A549 (cell line): ENCODE measurements around the gene GPBAR1. TPM values are rescaled to one million over a fixed set of nuclear protein-coding genes. Genes with fewer than 3 reads are reported as not detected.

Source experiments
- ATAC-seq, 2 experiments: fragments of 200-7000 bp in 1 of 2; fragments of >200 bp in 1 of 2; cut with Nextera tagmentation in 1 of 2; cut with Tn5 transposase in 1 of 2; 3 replicates each; pipeline versions ENCODE4 v1.8.0 to v1.9.1; 2018 to 2020; ENCODE audit warnings: mild to moderate bottlenecking in 1 of 2, moderate library complexity in 1 of 2
- CTCF ChIA-PET: fragments of 300-600 bp; sonication (Branson Sonifier 250); formaldehyde crosslinking; extraction: SDS; loops from one replicate; lab custom pipeline; 2021; ENCODE audit warnings: antibody characterized with exemption, inconsistent platforms; lab: Yijun Ruan, JAX
- POLR2A ChIA-PET: fragments of 350-600 bp; formaldehyde crosslinking; extraction: SDS; loops from one replicate; lab custom pipeline; 2021; ENCODE audit warnings: antibody characterized with exemption, inconsistent platforms; lab: Yijun Ruan, JAX
- DNase-seq, 2 experiments: peaks; one replicate each; pipeline versions ENCODE4 v3.0.0 to v3.0.0-alpha.2; 2011 to 2016; ENCODE audit warnings: low read depth in 1 of 2, low spot score in 1 of 2
- FAIRE-seq: peaks from 2 replicates; lab custom pipeline; 2011; peaks lifted over from hg19 to GRCh38; lab: Jason Lieb, UNC
- H3K27ac ChIP-seq, 2 experiments: fragments of >200 bp; sonication (Bioruptor Twin); formaldehyde crosslinking; 3 replicates each; pipeline ENCODE4 v1.5.1; 2016 to 2017
- H3K4me1 ChIP-seq: fragments of >200 bp; sonication (Bioruptor Twin); formaldehyde crosslinking; 3 replicates; pipeline ENCODE4 v1.6.1; 2016
- H3K4me2 ChIP-seq: fragments of >200 bp; sonication (Bioruptor Twin); formaldehyde crosslinking; 3 replicates; pipeline ENCODE4 v1.6.1; 2016
- H3K4me3 ChIP-seq: fragments of >200 bp; sonication (Bioruptor Twin); formaldehyde crosslinking; 3 replicates; pipeline ENCODE4 v1.5.1; 2016
- H3K9me3 ChIP-seq: fragments of >200 bp; sonication (Bioruptor Twin); formaldehyde crosslinking; 3 replicates; pipeline ENCODE4 v1.6.1; 2016
- BHLHE40 ChIP-seq: IDR thresholded peaks from 2 replicates; pipeline ENCODE4 v1.6.1; 2012; ENCODE audit warnings: low read depth, low read length, inconsistent platforms
- EP300 ChIP-seq, 2 experiments: fragments of >200 bp; sonication (Bioruptor Twin); formaldehyde crosslinking; IDR thresholded peaks; 2 replicates in 1 of 2; 3 replicates in 1 of 2; pipeline ENCODE4 v1.6.1; 2016 to 2017
- ESRRA ChIP-seq: fragments of 150-350 bp; IDR thresholded peaks from 2 replicates; pipeline ENCODE4 v1.6.1; 2014; ENCODE audit warnings: mild to moderate bottlenecking, low read length, borderline replicate concordance
- FOSB ChIP-seq: fragments of 250-450 bp; sonication (Bioruptor Pico); IDR thresholded peaks from 2 replicates; pipeline ENCODE4 v1.5.0; 2020; ENCODE audit warnings: mild to moderate bottlenecking, moderate library complexity
- FOSL2 ChIP-seq, 2 experiments: fragments of 450-650 bp in 1 of 2; fragments of >200 bp in 1 of 2; sonication (Bioruptor Twin) in 1 of 2; formaldehyde crosslinking; IDR thresholded peaks; 2 replicates each; pipeline versions ENCODE4 v1.5.0 to v1.6.1; 2016 to 2020; ENCODE audit warnings: mild to moderate bottlenecking in 1 of 2, moderate library complexity in 1 of 2
- FOXS1 ChIP-seq: fragments of 250-450 bp; sonication (Bioruptor Pico); IDR thresholded peaks from 2 replicates; pipeline ENCODE4 v1.5.0; 2020; ENCODE audit warnings: mild to moderate bottlenecking, moderate library complexity
- GATA3 ChIP-seq: IDR thresholded peaks from 2 replicates; pipeline ENCODE4 v1.6.1; 2012; ENCODE audit warnings: borderline replicate concordance
- HDAC2 ChIP-seq: fragments of 200-600 bp; sonication (generic); IDR thresholded peaks from 2 replicates; pipeline ENCODE4 v1.6.1; 2016
- HOXA7 ChIP-seq: fragments of 250-450 bp; sonication (Bioruptor Pico); IDR thresholded peaks from 2 replicates; pipeline ENCODE4 v1.5.0; 2020; ENCODE audit warnings: mild to moderate bottlenecking, moderate library complexity
- HOXB5 ChIP-seq: fragments of 250-450 bp; sonication (Bioruptor Pico); IDR thresholded peaks from 2 replicates; pipeline ENCODE4 v1.5.0; 2020; ENCODE audit warnings: mild to moderate bottlenecking, moderate library complexity
- KDM5A ChIP-seq: fragments of 200-600 bp; sonication (generic); IDR thresholded peaks from 2 replicates; pipeline ENCODE4 v1.6.1; 2016; ENCODE audit warnings: antibody characterized with exemption, mild to moderate bottlenecking
- MAZ ChIP-seq: fragments of 150-350 bp; IDR thresholded peaks from 2 replicates; pipeline ENCODE4 v1.6.1; 2014; ENCODE audit warnings: antibody characterized with exemption, low read depth, low read length, borderline replicate concordance
- MYC ChIP-seq: IDR thresholded peaks from 2 replicates; pipeline ENCODE4 v1.6.1; 2012; ENCODE audit warnings: mild to moderate bottlenecking, inconsistent platforms, low read length, improper control_type of control experiment, borderline replicate concordance
- NPAS2 ChIP-seq: fragments of 250-450 bp; sonication (Bioruptor Pico); IDR thresholded peaks from 2 replicates; pipeline ENCODE4 v1.8.0; 2022; ENCODE audit warnings: mild to moderate bottlenecking, moderate library complexity, borderline replicate concordance
- PHF8 ChIP-seq: fragments of 200-600 bp; sonication (generic); IDR thresholded peaks from 2 replicates; pipeline ENCODE4 v1.6.1; 2016; ENCODE audit warnings: low read depth, mild to moderate bottlenecking, antibody characterized with exemption, moderate library complexity, borderline replicate concordance
- POLR2A ChIP-seq: IDR thresholded peaks from 2 replicates; pipeline ENCODE4 v1.6.1; 2012; ENCODE audit warnings: mild to moderate bottlenecking, low read length
- POLR2AphosphoS2 ChIP-seq: conservative IDR thresholded peaks from 2 replicates; pipeline ENCODE4 v1.6.1; 2012; ENCODE audit warnings: low read length, improper control_type of control experiment, inconsistent platforms
- RAD21 ChIP-seq, 2 experiments: fragments of >200 bp in 1 of 2; sonication (Bioruptor Twin) in 1 of 2; formaldehyde crosslinking in 1 of 2; IDR thresholded peaks in 1 of 2; conservative IDR thresholded peaks in 1 of 2; 2 replicates in 1 of 2; 3 replicates in 1 of 2; pipeline ENCODE4 v1.6.1; 2012 to 2018; ENCODE audit warnings: inconsistent platforms in 1 of 2
- RARB ChIP-seq: fragments of 250-450 bp; sonication (Bioruptor Pico); IDR thresholded peaks from 2 replicates; pipeline ENCODE4 v1.8.0; 2021; ENCODE audit warnings: mild to moderate bottlenecking, moderate library complexity
- RCOR1 ChIP-seq: fragments of 150-350 bp; IDR thresholded peaks from 2 replicates; pipeline ENCODE4 v1.6.1; 2014; ENCODE audit warnings: antibody characterized with exemption, low read length, low read depth
- RFX5 ChIP-seq: fragments of 450-650 bp; IDR thresholded peaks from 2 replicates; pipeline ENCODE4 v1.7.1; 2014; ENCODE audit warnings: antibody characterized with exemption, mild to moderate bottlenecking, moderate library complexity
- ZC3H11A ChIP-seq: fragments of 450-650 bp; IDR thresholded peaks from 2 replicates; pipeline ENCODE4 v1.6.1; 2014; ENCODE audit warnings: antibody characterized with exemption, mild to moderate bottlenecking
- ZSCAN20 ChIP-seq: fragments of 250-450 bp; sonication (Bioruptor Pico); IDR thresholded peaks from 2 replicates; pipeline ENCODE4 v1.8.0; 2022; ENCODE audit warnings: mild to moderate bottlenecking, moderate library complexity
- WGBS: methylation state at CpG from one replicate; pipeline ENCODE4 v1.1.6; 2017; ENCODE audit errors: missing lambda C conversion rate; 5-methylcytosine and 5-hydroxymethylcytosine counted together
- polyA plus RNA-seq, 4 experiments: library from polyadenylated mRNA; depleted of rRNA in 3 of 4; stranded (reverse); fragments of >200 nt; fragmentation: RNase III in 1 of 4; extraction: RNeasy Plus Mini Kit Qiagen cat#74134 plus additional on column Dnase treatment in 1 of 4; gene quantifications; 2 replicates in 3 of 4; 3 replicates in 1 of 4; pipeline ENCODE4 v1.2.3, GENCODE V29; 2011 to 2017

Gene GPBAR1
- polyA plus RNA-seq, 2 of the 4 experiments (the other 2 are of a cell fraction): 0.06 to 0.12 TPM

- CTCF ChIA-PET: interaction anchor here (0.5 to 1.8 kb wide), 3 partner anchors 8 to 260 kb away, joined by 3 to 4 read pairs (median 3); partner anchors contain the start of gene CATIP
- no peak for ATAC-seq
- TF ChIP-seq HDAC2 (no peak), NPAS2 (CRISPR knock-in tag) (no peak), HOXA7 (CRISPR knock-in tag) (no peak), MYC (no peak), HOXB5 (CRISPR knock-in tag) (no peak), MAZ (no peak), KDM5A (no peak), POLR2AphosphoS2 (no peak), FOSB (CRISPR knock-in tag) (no peak), POLR2A (no peak), PHF8 (no peak), ESRRA (no peak), FOSL2 (IDR thresholded peaks at IDR 0.05) (no peak), FOSL2 (CRISPR knock-in tag; IDR thresholded peaks at IDR 0.05) (no peak), FOXS1 (CRISPR knock-in tag) (no peak), GATA3 (no peak), RFX5 (no peak), ZC3H11A (no peak), RARB (CRISPR knock-in tag) (no peak)
Measured at GRCh38 chr2:218260166-218260565, 649 bp upstream of the GPBAR1 start.

GRCh38 chr2:218261423-218262236 lies 815 bp downstream of the GPBAR1 start:
- FAIRE-seq (no peak), DNase-seq (no peak), ATAC-seq (peak in 1 of 2 experiments; percentile 3; a peak in 3 of 6 replicates)
- CTCF ChIA-PET: interaction anchor here (1.3 to 1.7 kb wide), 3 partner anchors 10 to 32 kb away, joined by 4 to 5 read pairs (median 5); no protein-coding TSS in a partner anchor
- H3K4me3 ChIP-seq: no peak overlapping the region
- TF ChIP-seq GATA3: no peak
- WGBS: 59% methylated on average over 8 of the region's 8 CpGs
- H3K9me3 ChIP-seq: no peaks in the 10 kb centered on the region
- no peak overlapping the region for H3K27ac ChIP-seq
- POLR2A ChIA-PET: no interaction called here
- no peaks in the 10 kb centered on the region; the same call in 2 of the 3 replicates for H3K4me1 ChIP-seq
- H3K4me2 ChIP-seq: no peak overlapping the region

More at GRCh38 chr2:218260166-218260565, 649 bp upstream of the GPBAR1 start:
- POLR2A ChIA-PET: no interaction called here
- H3K4me1 ChIP-seq: no peaks in the 10 kb centered on the region; the same call in 2 of the 3 replicates
- H3K4me2 ChIP-seq: no peak overlapping the region
- DNase-seq (no peak), FAIRE-seq (no peak)
- H3K9me3 ChIP-seq: no peaks in the 10 kb centered on the region
- H3K4me3 ChIP-seq: no peak overlapping the region
- WGBS: 78% methylated on average over 5 of the region's 5 CpGs
- H3K27ac ChIP-seq: no peak overlapping the region

- H3K4me1 ChIP-seq: no peaks in the 10 kb centered on the region; the same call in 2 of the 3 replicates
- FAIRE-seq: no peak
Measured at GRCh38 chr2:218262237-218262600, 1.4 kb downstream of the GPBAR1 start.

More at GRCh38 chr2:218262237-218262600, 1.4 kb downstream of the GPBAR1 start:
- H3K4me2 ChIP-seq: no peak overlapping the region
- H3K4me3 ChIP-seq: no peak overlapping the region
- POLR2A ChIA-PET: no interaction called here
- no peak overlapping the region for H3K27ac ChIP-seq
- ATAC-seq (no peak), DNase-seq (no peak)
- 88% methylated on average over 6 of the region's 6 CpGs for WGBS
- TF ChIP-seq RAD21 (conservative IDR thresholded peaks at IDR 0.05 in 1 of 2, IDR thresholded peaks at IDR 0.05 in 1 of 2) (no peak), RCOR1 (no peak), BHLHE40 (no peak), EP300 (IDR thresholded peaks at IDR 0.05) (no peak), ZSCAN20 (no peak)
- CTCF ChIA-PET: interaction anchor here (1.3 to 1.7 kb wide), 3 partner anchors 10 to 33 kb away, joined by 4 to 5 read pairs (median 5); no protein-coding TSS in a partner anchor
- H3K9me3 ChIP-seq: no peaks in the 10 kb centered on the region
